Measurements from ENCODE around the gene MDM4. TPM values are rescaled to one million over a fixed set of nuclear protein-coding genes. Genes with fewer than 3 reads are reported as not detected.

MDM4 gene
- total RNA-seq, 1 donor from 2014 or later: 41.1 TPM

DNA sequence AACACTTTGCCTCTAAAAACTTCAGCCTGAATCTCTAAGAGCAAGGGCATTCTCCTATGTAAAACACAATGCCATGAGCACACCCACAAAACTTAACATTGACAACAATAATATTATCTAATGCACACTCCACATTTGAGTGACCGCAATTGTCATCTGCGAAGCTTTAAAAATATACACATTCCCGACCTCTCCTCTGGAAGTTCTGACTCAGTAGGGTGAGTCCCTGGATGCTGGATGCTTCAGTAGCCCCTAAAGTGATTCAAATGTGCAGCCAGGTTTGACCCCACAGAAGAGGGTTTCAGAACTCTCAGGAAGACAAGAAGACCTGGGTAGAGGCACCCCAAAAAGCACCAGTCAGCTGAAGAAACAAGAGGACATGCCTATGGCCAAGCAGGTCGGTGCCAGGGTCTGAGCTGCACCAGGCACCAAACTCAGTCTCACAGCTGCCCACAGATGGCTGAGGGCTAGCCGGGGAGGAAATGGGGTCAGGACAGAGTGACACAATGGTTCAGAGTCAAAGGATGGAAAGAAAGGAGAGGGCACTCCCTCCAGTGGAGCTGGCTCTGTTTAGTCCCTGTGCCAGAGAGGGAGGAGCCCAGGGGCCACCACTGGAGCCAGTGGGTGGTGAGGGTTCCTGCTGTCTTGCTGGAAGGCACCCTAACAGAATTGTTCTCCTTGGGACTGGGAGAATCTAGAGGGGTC lies 39.0 kb upstream of the MDM4 start:
- Histone ChIP-seq H3K27ac (ENCODE audit: low read depth, low read length) (no peak overlapping the region), H3K9me3 (ENCODE audit: insufficient read depth, low read depth, low read length) (no peaks in the 10 kb centered on the region), H3K27me3 (ENCODE audit: insufficient read depth, low read length) (peaks cover 12% of the 10 kb centered on the region), H3K4me1 (ENCODE audit: insufficient read depth, low read length) (peaks cover 6% of the 10 kb centered on the region), H3K4me2 (ENCODE audit: low read length) (peak overlapping the region; percentile 6), H2AFZ (ENCODE audit: low read depth, low read length) (no peak overlapping the region), H3K79me2 (ENCODE audit: insufficient read depth, low read length) (no peaks in the 10 kb centered on the region), H3K9ac (ENCODE audit: low read length) (no peak overlapping the region), H3K4me3 (ENCODE audit: insufficient read depth, low read depth, low read length) (no peak overlapping the region), H3K36me3 (ENCODE audit: insufficient read depth, low read length) (no peaks in the 10 kb centered on the region), H4K20me1 (ENCODE audit: insufficient read depth, low read length) (peaks cover 29% of the 10 kb centered on the region)
- FAIRE-seq (no peak), DNase-seq (ENCODE audit: low read depth) (peak; percentile 30)
- H3K4me1 Mint-ChIP-seq (ENCODE audit: low read depth, unreplicated experiment): peaks cover 59% of the 10 kb centered on the region
- no peaks in the 10 kb centered on the region for H3K9me3 Mint-ChIP-seq (ENCODE audit: unreplicated experiment)
- TF ChIP-seq EZH2 (IDR thresholded peaks at IDR 0.05; ENCODE audit: insufficient read depth, low read length): no peak
- TF ChIP-seq, protein P1, sequence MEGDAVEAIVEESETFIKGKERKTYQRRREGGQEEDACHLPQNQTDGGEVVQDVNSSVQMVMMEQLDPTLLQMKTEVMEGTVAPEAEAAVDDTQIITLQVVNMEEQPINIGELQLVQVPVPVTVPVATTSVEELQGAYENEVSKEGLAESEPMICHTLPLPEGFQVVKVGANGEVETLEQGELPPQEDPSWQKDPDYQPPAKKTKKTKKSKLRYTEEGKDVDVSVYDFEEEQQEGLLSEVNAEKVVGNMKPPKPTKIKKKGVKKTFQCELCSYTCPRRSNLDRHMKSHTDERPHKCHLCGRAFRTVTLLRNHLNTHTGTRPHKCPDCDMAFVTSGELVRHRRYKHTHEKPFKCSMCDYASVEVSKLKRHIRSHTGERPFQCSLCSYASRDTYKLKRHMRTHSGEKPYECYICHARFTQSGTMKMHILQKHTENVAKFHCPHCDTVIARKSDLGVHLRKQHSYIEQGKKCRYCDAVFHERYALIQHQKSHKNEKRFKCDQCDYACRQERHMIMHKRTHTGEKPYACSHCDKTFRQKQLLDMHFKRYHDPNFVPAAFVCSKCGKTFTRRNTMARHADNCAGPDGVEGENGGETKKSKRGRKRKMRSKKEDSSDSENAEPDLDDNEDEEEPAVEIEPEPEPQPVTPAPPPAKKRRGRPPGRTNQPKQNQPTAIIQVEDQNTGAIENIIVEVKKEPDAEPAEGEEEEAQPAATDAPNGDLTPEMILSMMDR (IDR thresholded peaks at IDR 0.05; ENCODE audit: insufficient read depth, low read depth, low read length): no peak
- H3K36me3 Mint-ChIP-seq (ENCODE audit: low read depth, unreplicated experiment): peaks cover 23% of the 10 kb centered on the region
- H3K27ac Mint-ChIP-seq (ENCODE audit: unreplicated experiment): no peak overlapping the region
- peak overlapping the region; percentile 36 for H3K4me3 Mint-ChIP-seq (ENCODE audit: unreplicated experiment)
- H3K27me3 Mint-ChIP-seq (ENCODE audit: low read depth, unreplicated experiment): peaks cover 7% of the 10 kb centered on the region

DNA sequence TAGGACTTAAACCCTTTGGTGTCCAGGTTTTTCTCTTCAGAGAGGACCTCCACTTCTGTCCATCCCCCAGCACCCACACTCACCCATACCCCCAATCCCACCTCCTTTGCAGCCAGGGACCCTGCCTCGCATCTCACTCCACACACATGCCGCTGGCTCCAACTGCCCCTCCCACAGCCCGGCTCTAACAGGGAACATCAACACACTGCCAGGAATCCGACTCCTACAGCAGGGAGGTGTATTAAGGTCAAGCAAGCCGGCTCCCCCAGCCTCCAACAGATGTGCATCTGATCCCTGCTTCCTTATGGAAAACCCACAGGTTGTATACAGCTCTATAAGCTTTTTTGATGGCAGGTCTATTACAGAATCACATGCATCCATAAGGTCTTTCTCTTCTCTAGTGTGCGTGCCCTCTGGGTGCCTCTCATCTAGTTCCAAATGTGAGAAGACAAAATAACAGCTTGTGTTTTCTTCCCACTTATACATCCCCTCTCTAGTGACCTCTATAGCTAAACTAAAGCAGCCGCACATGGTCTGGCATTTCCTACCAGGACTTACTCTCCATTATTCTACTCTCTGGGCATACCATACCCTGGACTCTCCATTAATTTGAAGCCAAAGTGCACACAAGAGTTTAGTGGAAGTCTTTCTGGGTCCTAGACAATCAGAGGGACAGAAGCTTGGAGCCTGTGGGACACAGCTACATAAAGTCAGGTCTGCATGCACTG lies 37.9 kb upstream of the MDM4 start:
- H3K4me3 ChIP-seq (ENCODE audit: insufficient read depth, low read depth, low read length): no peak overlapping the region
- H3K4me1 ChIP-seq (ENCODE audit: insufficient read depth, low read length): peaks cover 6% of the 10 kb centered on the region
- no peaks in the 10 kb centered on the region for H3K79me2 ChIP-seq (ENCODE audit: insufficient read depth, low read length)
- FAIRE-seq (no peak), DNase-seq (ENCODE audit: low read depth) (no peak)
- peak overlapping the region; percentile 34 for H3K4me3 Mint-ChIP-seq (ENCODE audit: unreplicated experiment)
- H4K20me1 ChIP-seq (ENCODE audit: insufficient read depth, low read length): peaks cover 29% of the 10 kb centered on the region
- H3K9ac ChIP-seq (ENCODE audit: low read length): no peak overlapping the region
- no peaks in the 10 kb centered on the region for H3K36me3 ChIP-seq (ENCODE audit: insufficient read depth, low read length)
- H3K9me3 ChIP-seq (ENCODE audit: insufficient read depth, low read depth, low read length): no peaks in the 10 kb centered on the region
- no peak overlapping the region for H3K27ac ChIP-seq (ENCODE audit: low read depth, low read length)
- peaks cover 1% of the 10 kb centered on the region for H3K9me3 Mint-ChIP-seq (ENCODE audit: unreplicated experiment)
- H3K27me3 ChIP-seq (ENCODE audit: insufficient read depth, low read length): peaks cover 9% of the 10 kb centered on the region
- no peak overlapping the region for H2AFZ ChIP-seq (ENCODE audit: low read depth, low read length)
- H3K4me1 Mint-ChIP-seq (ENCODE audit: low read depth, unreplicated experiment): peaks cover 54% of the 10 kb centered on the region
- H3K4me2 ChIP-seq (ENCODE audit: low read length): no peak overlapping the region
- TF ChIP-seq EZH2 (IDR thresholded peaks at IDR 0.05; ENCODE audit: insufficient read depth, low read length): no peak
- TF ChIP-seq, protein P1 (IDR thresholded peaks at IDR 0.05; ENCODE audit: insufficient read depth, low read depth, low read length): no peak
- H3K36me3 Mint-ChIP-seq (ENCODE audit: low read depth, unreplicated experiment): peaks cover 23% of the 10 kb centered on the region
- H3K27me3 Mint-ChIP-seq (ENCODE audit: low read depth, unreplicated experiment): peaks cover 9% of the 10 kb centered on the region
- H3K27ac Mint-ChIP-seq (ENCODE audit: unreplicated experiment): no peak overlapping the region
